Measurements from ENCODE around the gene EML6.
"Not testable (repeated sequence)": the region's sequence is repeated elsewhere in the genome, so short reads cannot be mapped to it uniquely, and the experiment has no call there.

The EML6 gene

DNA sequence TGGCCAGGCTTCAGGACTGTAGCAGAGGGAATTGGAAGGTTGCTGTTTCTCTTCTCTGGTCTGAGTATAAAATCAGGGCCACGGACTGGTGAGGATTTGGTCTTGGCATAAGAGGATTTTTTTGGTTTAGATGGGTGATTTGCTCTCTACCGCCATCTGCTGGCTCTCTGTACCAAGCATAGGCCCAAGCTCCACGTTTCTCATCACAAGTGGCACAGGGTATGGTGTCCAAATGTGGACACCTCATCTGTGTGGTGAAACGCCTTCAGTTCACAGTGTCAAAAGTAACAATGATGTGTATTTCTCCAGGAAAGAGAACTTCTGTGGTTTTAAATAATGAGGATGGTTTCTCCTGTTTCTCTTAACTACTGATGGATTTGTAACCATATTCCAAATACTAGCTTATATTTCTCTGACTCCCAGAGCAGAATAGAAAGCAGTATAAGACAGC is 115.1 kb downstream of the EML6 start:
- Histone ChIP-seq H3K4me1 (ENCODE audit: control insufficient read depth, insufficient read depth, low read length) (no peaks in the 10 kb centered on the region), H3K27me3 (ENCODE audit: control insufficient read depth, insufficient read depth, low read length) (no peaks in the 10 kb centered on the region), H3K4me3 (ENCODE audit: low read length) (no peak overlapping the region), H3K36me3 (ENCODE audit: insufficient read depth, low read length) (no peaks in the 10 kb centered on the region), H3K4me2 (ENCODE audit: low read length) (no peak overlapping the region), H3K9me3 (replicated peaks; ENCODE audit: low read length) (no peaks in the 10 kb centered on the region), H3K9ac (ENCODE audit: low read depth, low read length) (no peak overlapping the region)

DNA sequence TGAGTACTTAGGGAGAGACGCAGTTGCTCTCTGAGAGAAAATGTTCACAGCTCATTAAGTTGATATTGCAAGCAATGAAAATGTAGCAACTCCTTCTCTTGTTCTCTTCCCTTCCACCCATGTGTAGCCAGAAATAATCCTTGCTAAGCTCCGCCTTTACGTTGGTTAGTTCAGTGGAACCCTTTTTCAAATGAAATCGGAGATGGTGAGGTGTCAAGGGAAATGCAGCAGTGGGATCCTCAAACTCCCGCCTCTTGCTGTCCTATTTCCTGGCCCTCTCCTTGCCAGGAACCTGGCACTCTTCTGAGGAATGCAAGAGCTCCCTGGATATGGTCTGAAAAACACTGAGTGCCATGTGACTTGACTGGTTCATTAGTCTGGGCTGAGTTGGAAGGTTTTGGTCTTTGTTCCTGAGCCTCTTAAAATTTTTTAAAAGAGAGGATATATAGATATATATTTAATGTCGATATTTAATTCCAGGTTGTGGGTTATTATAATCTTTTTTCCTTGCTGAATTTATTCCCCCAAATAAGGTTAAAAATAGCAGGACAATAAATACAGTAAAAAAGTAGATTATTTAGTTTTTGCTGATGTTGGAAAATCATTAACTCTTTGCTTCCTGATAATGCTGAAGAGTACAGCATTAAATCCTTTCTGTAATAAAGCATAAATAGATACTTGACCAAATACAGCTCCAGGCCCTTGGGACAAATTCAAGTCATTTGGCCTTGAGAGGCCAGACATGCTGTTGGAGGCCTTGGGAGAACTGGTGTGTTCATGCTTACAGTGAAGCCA is 116.2 kb downstream of the EML6 start:
- Histone ChIP-seq H3K27me3 (ENCODE audit: control insufficient read depth, insufficient read depth, low read length) (no peaks in the 10 kb centered on the region), H3K9ac (ENCODE audit: low read depth, low read length) (no peak overlapping the region), H3K36me3 (ENCODE audit: insufficient read depth, low read length) (no peaks in the 10 kb centered on the region), H3K4me2 (ENCODE audit: low read length) (no peak overlapping the region), H3K4me3 (ENCODE audit: low read length) (no peak overlapping the region), H3K4me1 (ENCODE audit: control insufficient read depth, insufficient read depth, low read length) (no peaks in the 10 kb centered on the region), H3K9me3 (replicated peaks; ENCODE audit: low read length) (no peaks in the 10 kb centered on the region)

DNA sequence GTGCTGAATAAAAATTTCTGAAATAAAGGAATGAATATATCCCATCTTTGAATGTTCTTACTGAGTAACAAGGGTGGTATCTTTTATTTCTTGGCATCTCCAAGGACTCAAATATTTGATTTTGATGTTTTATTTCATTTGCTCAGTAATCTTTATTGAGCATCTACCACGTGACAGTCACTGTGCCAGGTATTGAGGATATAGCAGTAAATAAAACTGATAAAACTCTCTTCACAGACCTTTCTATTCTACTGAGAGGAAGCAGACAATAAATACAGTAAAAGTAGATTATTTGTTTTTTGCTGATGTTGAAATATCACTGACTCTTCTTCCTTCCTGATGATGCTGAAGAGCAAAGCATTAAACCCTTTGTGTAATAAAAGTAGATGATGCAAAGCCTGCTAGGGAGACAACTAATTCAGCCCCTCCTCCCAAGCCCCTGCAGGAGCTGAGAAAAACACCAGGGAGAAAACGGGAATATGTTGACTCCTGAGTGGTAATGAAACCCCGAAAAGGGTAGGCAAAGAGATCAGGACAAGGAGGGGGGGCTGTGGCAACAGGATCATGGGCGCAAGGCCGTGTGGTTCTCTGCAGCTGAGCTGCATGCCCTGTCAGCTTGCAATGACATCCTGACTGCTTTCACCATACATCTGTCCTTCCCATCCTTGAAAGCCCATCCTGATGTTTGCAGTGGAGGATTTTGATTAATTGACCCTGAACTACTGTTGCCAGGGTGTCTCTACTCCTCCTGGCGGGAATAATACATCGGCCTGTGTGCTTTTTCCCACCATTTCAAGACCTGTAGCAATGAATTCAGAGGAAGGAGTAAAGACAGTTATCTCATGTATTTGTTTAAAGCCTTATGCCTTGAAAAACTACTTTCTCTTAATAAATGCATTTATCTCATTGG is 117.4 kb downstream of the EML6 start:
- no peaks in the 10 kb centered on the region for H3K27me3 ChIP-seq (ENCODE audit: control insufficient read depth, insufficient read depth, low read length)
- no peaks in the 10 kb centered on the region for H3K9me3 ChIP-seq (replicated peaks; ENCODE audit: low read length)
- H3K9ac ChIP-seq (ENCODE audit: low read depth, low read length) = no peak overlapping the region
- H3K4me3 ChIP-seq (ENCODE audit: low read length) = no peak overlapping the region
- H3K4me1 ChIP-seq (ENCODE audit: control insufficient read depth, insufficient read depth, low read length) = no peaks in the 10 kb centered on the region
- H3K4me2 ChIP-seq (ENCODE audit: low read length) = no peak overlapping the region
- H3K36me3 ChIP-seq (ENCODE audit: insufficient read depth, low read length) = no peaks in the 10 kb centered on the region

DNA sequence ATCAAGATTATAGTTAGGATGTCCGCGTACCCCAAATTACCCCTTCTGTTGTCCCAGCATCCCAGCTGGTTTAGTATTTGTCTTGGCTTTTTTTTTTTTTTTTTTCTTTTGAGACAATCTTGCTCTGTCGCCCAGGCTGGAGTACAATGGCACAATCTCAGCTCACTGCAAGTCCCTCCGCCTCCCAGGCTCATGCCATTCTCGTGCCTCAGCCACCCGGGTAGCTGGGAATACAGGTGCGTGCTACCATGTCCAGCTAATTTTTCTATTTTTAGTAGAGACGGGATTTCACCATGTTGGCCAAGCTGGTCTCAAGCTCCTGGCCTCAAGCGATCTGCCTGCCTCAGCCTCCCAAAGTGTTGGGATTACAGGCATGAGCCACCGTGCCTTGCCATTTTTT is 118.0 kb downstream of the EML6 start:
- not testable (repeated sequence) for H3K36me3 ChIP-seq (ENCODE audit: insufficient read depth, low read length); H3K9ac ChIP-seq (ENCODE audit: low read depth, low read length); H3K4me1 ChIP-seq (ENCODE audit: control insufficient read depth, insufficient read depth, low read length); H3K27me3 ChIP-seq (ENCODE audit: control insufficient read depth, insufficient read depth, low read length); H3K4me2 ChIP-seq (ENCODE audit: low read length); H3K9me3 ChIP-seq (replicated peaks; ENCODE audit: low read length); H3K4me3 ChIP-seq (ENCODE audit: low read length)

DNA sequence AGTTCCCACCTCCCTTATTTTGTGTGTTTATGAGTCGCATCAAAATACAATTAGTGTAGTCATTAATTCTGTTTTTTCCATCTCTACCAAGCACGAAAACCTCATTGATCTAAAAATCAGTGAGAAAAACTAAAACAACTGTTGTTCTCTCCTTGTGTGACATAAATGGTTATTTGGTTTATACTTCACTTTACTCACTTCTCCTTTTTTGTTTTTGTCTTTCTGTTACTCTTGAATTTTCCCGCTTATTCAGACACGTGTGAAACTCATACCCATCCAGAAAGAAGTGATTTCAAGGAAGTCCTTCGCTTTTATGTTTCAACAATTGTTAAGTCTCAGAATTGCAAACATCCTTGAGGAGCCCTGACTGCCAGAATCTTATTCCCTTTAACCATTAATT is 121.6 kb downstream of the EML6 start:
- Histone ChIP-seq H3K4me3 (ENCODE audit: low read length) (no peak overlapping the region), H3K4me1 (ENCODE audit: control insufficient read depth, insufficient read depth, low read length) (peaks cover 3% of the 10 kb centered on the region), H3K9me3 (replicated peaks; ENCODE audit: low read length) (no peaks in the 10 kb centered on the region), H3K36me3 (ENCODE audit: insufficient read depth, low read length) (no peaks in the 10 kb centered on the region), H3K27me3 (ENCODE audit: control insufficient read depth, insufficient read depth, low read length) (no peaks in the 10 kb centered on the region), H3K4me2 (ENCODE audit: low read length) (no peak overlapping the region), H3K9ac (ENCODE audit: low read depth, low read length) (no peak overlapping the region)

DNA sequence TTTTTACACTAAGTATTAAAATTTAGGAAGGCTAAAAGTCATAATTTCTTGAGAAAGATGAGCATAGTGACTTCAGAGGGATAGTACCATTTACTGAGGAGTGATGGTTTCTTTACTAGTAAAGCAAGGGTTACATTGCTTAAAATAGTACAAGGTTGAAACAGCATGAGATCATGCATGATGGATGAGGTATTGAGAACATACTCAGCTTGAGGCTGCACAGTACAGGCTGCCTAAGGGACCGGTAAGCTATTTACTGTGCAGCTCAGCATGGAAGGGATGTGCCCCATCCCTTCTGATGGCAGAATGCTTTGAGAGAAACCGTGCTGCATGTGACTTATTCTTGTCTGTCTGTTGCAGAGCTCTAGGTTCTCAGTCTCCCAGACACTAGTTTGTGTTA is 122.1 kb downstream of the EML6 start:
- Histone ChIP-seq H3K36me3 (ENCODE audit: insufficient read depth, low read length) (no peaks in the 10 kb centered on the region), H3K4me2 (ENCODE audit: low read length) (no peak overlapping the region), H3K9me3 (replicated peaks; ENCODE audit: low read length) (no peaks in the 10 kb centered on the region), H3K27me3 (ENCODE audit: control insufficient read depth, insufficient read depth, low read length) (no peaks in the 10 kb centered on the region), H3K4me3 (ENCODE audit: low read length) (no peak overlapping the region), H3K4me1 (ENCODE audit: control insufficient read depth, insufficient read depth, low read length) (peaks cover 3% of the 10 kb centered on the region), H3K9ac (ENCODE audit: low read depth, low read length) (no peak overlapping the region)

DNA sequence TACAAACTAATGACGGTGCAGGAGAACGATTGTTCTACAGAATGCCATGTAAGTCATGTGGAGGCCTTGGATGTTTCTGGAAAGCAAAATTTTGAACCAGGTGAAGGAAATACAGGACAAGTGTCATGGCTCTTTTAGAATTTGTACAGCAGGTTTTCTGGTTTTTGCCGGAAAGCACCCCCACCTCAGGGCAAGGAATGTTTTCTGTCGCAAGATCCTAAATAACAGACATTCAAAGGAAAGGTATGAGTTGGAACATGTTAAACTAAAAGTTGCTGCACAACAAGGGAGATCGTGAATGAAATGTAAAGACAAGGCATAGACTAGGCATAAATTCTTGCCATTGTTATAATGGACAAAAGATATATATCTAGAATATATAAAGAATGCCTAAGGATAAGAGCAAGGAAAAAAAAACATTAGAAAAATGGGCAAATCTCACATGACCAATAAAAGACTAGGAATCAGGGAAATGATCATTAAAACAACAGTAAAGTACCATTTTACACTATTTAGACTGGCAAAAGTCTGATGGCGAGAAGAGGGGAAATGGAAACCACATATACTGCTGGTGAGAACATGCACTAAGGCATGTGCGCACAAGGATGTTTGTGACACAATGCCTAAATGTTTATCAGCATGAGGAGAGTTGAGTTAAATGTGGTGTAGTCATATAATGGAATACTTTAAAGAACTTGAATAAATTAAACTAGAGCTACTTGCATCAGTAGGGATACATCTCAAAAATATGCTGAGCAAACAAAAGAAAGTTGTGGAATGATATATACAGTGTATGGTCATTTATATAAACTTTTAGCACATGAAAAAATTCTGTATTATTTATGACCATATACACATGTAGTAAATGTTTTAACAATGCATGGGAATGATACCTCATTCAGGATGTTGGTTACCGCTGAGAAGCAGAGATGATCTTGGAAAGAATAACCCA is 127.0 kb downstream of the EML6 start:
- Histone ChIP-seq H3K27me3 (ENCODE audit: control insufficient read depth, insufficient read depth, low read length) (no peaks in the 10 kb centered on the region), H3K4me2 (ENCODE audit: low read length) (no peak overlapping the region), H3K9me3 (replicated peaks; ENCODE audit: low read length) (no peaks in the 10 kb centered on the region), H3K4me1 (ENCODE audit: control insufficient read depth, insufficient read depth, low read length) (peaks cover 9% of the 10 kb centered on the region), H3K4me3 (ENCODE audit: low read length) (no peak overlapping the region), H3K36me3 (ENCODE audit: insufficient read depth, low read length) (no peaks in the 10 kb centered on the region), H3K9ac (ENCODE audit: low read depth, low read length) (no peak overlapping the region)

DNA sequence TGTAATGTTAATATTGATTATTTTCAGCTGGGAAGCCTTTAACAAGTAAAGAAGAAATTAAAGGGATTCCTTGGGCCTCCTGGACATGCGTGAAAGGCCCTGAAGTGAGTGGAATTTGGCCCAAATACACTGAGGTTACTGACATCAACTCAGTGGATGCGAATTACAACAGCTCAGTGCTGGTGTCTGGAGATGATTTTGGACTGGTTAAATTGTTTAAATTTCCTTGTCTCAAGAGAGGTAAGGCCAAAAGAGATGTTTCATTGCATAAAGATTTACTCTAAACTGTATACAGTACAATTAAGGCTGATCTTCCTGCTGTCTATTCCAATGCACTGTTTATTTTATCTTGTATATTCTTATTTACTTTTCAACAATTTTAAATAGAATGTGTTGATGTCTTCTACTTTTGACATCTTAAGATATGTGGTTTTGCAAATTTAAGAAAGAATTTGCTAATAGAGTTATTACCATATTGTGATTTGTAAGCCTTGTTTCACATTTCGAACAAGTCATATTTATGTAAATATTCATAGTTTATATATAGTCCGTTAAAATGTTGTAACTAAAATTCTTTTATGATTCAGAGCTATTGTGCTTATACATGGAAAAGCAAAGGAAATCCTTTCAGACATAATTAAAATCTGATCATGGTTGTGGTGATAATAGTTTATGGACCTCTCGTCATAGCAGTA is 130.3 kb downstream of the EML6 start:
- Histone ChIP-seq H3K27me3 (ENCODE audit: control insufficient read depth, insufficient read depth, low read length) (no peaks in the 10 kb centered on the region), H3K4me3 (ENCODE audit: low read length) (no peak overlapping the region), H3K4me1 (ENCODE audit: control insufficient read depth, insufficient read depth, low read length) (peaks cover 19% of the 10 kb centered on the region), H3K4me2 (ENCODE audit: low read length) (no peak overlapping the region), H3K9me3 (replicated peaks; ENCODE audit: low read length) (no peaks in the 10 kb centered on the region), H3K9ac (ENCODE audit: low read depth, low read length) (no peak overlapping the region), H3K36me3 (ENCODE audit: insufficient read depth, low read length) (no peaks in the 10 kb centered on the region)

DNA sequence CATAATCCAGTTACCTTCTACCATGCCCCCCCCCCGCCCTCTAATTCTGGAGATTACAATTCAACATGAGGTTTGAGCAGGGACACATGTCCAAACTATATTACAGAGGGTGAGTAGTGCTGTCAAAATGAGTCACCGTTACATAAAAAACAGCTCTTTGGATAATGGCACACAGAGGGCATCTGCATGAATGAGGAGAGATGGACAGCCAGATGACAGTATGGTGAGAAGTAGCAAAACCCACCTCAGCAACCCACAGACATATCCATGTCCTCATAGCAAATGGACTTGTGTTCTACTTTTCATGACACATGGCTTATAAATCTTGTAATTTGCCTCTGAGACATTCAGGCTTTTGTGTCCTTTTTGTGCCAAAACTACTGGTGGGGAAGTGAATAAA is 132.0 kb downstream of the EML6 start:
- no peaks in the 10 kb centered on the region for H3K27me3 ChIP-seq (ENCODE audit: control insufficient read depth, insufficient read depth, low read length)
- peaks cover 31% of the 10 kb centered on the region for H3K4me1 ChIP-seq (ENCODE audit: control insufficient read depth, insufficient read depth, low read length)
- H3K4me3 ChIP-seq (ENCODE audit: low read length) = no peak overlapping the region
- H3K9ac ChIP-seq (ENCODE audit: low read depth, low read length) = no peak overlapping the region
- H3K36me3 ChIP-seq (ENCODE audit: insufficient read depth, low read length) = no peaks in the 10 kb centered on the region
- no peaks in the 10 kb centered on the region for H3K9me3 ChIP-seq (replicated peaks; ENCODE audit: low read length)
- no peak overlapping the region for H3K4me2 ChIP-seq (ENCODE audit: low read length)

DNA sequence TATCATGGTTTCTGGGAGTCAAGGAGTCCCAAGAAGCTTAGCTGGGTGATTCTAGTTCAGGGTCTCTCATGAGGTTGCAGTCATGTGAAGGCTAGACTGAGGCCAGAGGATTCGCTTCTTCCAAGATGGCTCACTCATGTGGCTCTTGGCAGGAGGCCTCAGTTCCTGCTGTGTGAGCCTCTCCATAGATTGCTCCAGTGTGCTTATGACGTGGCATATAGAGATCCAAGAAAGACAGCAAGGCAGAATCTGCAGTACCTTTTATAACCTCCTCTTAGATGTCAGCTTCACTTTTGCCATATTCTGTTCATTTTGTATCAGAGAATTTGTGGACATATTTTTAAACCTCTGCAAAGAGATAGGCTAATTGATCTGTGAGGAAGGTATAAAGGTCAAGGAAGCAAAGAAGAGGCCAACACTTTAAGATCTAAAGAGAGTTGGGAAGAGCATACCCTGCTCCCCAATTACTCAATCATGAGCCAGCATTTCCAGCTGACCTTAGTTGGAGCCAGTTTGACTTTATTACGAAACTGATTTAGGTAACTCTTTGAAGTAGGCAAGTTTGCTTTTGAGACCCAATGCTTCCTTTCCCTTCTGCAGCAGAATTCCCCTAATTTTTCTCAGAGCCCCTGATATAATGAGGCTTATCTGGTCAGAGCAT is 134.7 kb downstream of the EML6 start:
- Histone ChIP-seq H3K36me3 (ENCODE audit: insufficient read depth, low read length) (no peaks in the 10 kb centered on the region), H3K9ac (ENCODE audit: low read depth, low read length) (no peak overlapping the region), H3K4me2 (ENCODE audit: low read length) (no peak overlapping the region), H3K4me1 (ENCODE audit: control insufficient read depth, insufficient read depth, low read length) (peaks cover 37% of the 10 kb centered on the region), H3K27me3 (ENCODE audit: control insufficient read depth, insufficient read depth, low read length) (no peaks in the 10 kb centered on the region), H3K4me3 (ENCODE audit: low read length) (no peak overlapping the region), H3K9me3 (replicated peaks; ENCODE audit: low read length) (no peaks in the 10 kb centered on the region)

Measured in skeletal muscle satellite cell (primary cell).